Measurements from ENCODE around the gene RGS11.
"Not testable (repeated sequence)": the region's sequence is repeated elsewhere in the genome, so short reads cannot be mapped to it uniquely, and the experiment has no call there.

The RGS11 gene

GRCh38 chr16:280552-280951 lies 4.8 kb upstream of the RGS11 start, which contains the start of gene ARHGDIG:
Gene ARHGDIG, plus strand, starts transcription at chr16:280591. Its CDS starts 90 bp downstream, at chr16:280681.
- no peak for DNase-seq (ENCODE audit: low spot score)

DNA sequence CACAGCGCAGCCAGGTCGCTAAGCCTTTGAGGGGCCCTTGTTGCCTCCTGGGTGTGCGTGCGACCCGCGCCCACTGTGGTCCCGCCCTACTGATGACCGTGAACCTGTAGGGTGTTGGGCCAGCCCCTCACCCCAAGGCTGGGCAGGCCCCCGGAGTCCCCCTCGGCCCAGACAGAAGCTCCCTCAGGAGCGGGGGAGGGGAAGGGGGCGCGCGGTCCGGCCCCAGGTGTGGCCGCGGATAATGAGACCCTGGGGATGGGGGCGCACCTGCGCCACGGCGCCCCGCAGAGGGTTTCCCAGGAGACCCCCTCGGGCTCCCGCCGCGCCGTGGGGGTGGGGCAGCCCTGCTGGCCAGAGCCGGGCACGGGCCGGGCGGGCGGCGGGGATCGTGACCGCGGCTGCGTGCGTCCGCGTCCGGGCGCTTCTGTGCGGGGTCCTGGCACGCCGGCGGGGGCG lies 4.3 kb upstream of the RGS11 start:
- no peak for DNase-seq (ENCODE audit: low spot score)

DNA sequence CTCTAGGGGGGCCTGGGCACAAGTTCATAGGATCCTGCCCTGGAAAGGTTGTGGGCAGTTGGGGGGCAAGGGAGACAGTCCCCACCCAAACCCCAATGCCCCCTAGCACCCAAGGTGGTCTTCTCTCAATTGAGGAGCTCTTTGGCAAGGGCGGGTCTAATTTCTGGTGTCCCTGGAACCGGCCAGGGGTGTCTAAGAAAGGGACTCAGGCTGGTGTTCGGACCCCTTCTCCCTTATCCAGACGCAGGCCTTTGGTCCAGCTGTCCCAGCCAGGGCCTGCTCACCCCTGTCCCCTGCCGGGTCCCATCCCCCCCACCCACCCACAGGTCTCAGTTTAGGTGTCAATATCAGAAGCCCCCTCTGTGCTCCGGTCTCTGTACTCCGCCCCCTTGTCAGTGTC lies 3.8 kb upstream of the RGS11 start:
- no peak for DNase-seq (ENCODE audit: low spot score)

- DNase-seq (ENCODE audit: low spot score) = peak; percentile 24
Measured at GRCh38 chr16:278863-279366, 3.2 kb upstream of the RGS11 start.

GRCh38 chr16:276426-277077 lies 808 bp upstream of the RGS11 start:
- no peak for DNase-seq (ENCODE audit: low spot score)

DNA sequence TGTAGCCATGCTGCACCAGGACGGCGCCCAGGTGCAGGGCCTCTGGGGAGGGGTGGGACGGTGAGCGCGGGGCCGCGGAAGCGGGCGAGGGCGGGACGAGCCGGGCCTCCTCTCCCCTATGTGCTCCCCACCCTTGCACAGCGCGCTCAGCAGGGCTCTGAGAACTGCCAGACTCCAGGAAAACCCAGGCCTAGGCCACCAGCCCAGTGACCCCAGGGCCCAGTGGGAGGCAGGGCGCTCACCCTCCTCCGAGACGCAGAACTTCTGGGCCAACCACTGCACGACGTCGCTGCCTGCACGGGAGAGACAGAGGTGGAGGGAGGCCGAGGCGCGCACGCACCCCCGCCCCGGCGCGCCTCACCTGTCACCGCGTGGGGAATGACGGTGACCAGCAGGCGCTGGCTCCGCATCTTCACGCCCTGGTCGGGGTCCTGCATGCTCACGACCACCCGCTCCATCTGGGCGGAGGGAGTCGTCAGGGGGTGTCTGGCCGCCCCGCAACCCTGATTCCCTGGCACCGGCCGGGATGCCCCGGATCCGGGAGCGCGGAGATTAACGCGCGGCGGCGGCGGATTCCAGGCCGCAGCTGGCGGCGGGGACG lies 603 bp downstream of the RGS11 start:
- no peak for DNase-seq (ENCODE audit: low spot score)

DNA sequence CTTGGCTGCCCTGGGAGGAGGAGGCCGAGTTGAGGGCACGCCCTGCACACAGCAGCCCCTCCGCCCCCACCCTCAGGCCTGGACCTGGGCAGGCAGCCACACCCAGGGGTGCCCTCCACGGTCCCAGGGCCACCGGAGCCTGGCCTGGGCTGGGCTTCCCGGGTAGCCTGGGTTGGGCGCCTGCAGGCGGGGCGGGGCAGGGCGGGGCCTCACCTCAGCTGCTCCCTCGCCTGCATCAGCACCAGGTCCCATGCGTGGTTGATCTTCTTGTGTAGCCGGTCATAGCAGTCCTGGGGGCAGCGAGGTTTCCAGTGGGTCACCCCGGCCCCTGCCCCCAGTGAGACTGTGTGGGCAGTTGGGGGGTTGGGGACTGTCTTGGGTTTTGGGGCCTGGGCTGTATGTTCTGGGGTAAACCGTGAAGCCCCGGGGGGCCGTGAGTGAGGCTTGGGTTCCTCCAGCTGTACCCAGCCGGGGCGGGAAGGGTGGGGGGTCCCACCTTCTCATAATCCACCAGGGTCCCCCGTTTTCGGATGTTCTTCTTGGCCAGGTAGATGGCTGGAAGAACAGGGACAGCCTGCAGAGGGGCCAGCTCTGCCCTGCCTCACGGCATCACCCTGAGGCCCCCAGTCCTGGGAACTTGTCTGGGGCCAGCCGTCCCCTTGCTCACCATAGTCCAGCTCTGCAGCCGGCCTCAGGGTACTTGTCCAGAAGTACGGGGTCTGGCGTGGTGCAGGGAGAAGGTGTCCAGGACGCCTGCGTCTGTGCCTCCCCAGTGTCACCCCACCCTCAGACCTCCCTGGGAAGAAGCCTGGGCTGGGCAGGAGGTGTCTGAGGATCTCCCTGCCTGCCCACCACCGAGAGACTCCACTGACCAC lies 2.0 kb downstream of the RGS11 start:
- no peak for DNase-seq (ENCODE audit: low spot score)

- DNase-seq (ENCODE audit: low spot score) = no peak
Measured at GRCh38 chr16:272633-273546, 2.9 kb downstream of the RGS11 start.

- no peak for DNase-seq (ENCODE audit: low spot score)
Measured at GRCh38 chr16:270381-271255, 5.1 kb downstream of the RGS11 start.

DNA sequence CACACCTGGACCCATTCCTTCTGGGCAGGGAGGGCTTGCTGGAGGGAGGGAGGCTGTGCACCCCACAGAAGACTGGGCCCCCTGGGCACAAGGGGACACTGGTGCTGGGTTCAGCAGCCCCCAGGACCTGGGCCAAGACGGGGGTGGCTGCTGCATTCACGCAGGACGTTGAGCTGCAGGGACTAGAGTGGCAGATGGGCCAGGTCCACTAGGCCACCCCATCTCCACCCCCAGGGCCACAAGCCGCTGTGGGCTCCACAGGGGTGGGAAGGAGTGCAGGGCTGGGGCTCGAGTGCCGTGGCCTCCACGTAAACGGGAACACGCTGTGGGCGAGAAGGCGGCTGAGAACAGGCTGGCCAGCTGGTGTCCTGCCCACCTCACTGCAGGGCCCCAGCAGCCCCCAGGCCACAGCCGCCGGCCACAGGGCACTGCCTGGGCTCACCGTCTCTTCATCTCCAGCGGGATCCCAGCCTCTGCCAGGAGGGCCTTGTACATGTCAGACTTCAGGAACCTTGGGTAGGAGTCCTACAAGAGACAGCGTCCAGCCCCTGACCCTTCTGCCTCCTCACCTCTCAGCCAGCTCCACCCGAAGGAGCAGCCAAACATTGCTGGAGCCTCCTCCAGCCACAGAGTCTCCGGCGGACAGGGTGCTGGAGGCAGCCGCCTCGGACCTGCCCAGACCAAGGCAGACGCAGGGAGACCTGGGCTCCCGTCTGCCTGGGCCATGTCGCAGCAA lies 6.5 kb downstream of the RGS11 start:
- no peak for DNase-seq (ENCODE audit: low spot score)

DNA sequence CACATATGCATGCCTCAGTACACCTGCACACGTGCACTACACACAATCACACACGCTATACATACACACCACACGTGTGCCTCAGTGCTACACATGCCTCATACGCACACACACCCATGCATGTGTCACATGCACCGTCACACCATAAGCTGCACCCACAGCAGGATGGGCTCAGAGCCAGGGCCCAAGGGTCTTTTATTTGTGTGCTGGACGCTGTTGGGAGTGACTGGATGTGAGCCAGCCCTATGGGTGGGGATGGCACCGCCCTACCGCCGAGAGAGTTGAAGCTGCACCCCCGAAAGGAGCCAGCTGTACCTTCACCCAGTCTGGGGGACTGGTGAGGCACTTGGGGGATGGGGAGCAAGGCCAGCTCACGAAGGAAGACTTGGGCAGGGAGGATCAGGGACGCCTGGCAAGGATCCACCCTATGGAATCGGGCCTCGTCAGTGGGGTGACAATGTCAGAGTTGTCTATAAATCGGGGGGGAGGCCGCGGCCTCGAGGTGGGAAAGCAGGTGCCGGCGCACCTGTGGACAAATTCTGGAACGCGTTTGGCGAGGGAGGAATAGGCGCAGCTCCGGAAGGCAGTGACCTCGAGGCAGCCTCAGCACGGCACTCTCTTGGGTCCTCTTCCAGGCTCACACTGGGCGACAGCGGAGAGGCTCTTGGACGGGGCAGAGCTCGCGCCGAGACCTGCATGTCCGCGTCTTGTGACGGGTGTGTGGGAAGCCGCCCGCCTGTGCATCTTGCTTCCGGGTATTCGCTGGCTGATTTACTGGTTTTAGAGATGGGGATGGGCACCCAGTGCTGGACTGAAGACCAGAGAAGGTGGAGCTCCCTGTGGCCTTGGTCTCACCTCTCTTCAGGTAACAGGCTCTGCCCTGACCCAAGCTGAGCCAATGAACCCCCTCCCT lies 7.3 kb downstream of the RGS11 start:
- no peak for DNase-seq (ENCODE audit: low spot score)

GRCh38 chr16:267562-267961 lies 8.2 kb downstream of the RGS11 start:
- DNase-seq (ENCODE audit: low spot score) = not testable (repeated sequence)

GRCh38 chr16:266258-267164 lies 9.2 kb downstream of the RGS11 start:
- DNase-seq (ENCODE audit: low spot score) = no peak

DNA sequence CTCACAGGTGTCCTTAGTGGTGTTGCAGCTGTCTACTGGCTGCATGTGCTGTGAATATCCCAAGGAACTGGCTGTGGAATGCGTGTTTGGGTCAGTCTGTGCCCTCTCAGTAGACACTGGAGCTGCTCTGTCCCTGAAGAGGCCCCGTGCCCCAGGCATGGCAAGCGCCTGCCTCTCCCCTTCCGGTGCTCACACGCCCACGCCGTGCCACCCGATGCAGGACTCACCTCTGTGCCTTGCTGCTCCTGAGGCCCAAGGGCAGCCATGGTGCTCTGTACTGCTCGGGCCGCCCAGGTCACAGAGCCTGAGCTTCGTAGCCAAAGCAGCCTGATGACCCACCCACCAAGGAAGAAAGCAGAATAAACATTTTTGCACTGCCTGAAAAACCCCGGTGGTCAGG lies 10.0 kb downstream of the RGS11 start:
- DNase-seq (ENCODE audit: low spot score) = no peak

DNA sequence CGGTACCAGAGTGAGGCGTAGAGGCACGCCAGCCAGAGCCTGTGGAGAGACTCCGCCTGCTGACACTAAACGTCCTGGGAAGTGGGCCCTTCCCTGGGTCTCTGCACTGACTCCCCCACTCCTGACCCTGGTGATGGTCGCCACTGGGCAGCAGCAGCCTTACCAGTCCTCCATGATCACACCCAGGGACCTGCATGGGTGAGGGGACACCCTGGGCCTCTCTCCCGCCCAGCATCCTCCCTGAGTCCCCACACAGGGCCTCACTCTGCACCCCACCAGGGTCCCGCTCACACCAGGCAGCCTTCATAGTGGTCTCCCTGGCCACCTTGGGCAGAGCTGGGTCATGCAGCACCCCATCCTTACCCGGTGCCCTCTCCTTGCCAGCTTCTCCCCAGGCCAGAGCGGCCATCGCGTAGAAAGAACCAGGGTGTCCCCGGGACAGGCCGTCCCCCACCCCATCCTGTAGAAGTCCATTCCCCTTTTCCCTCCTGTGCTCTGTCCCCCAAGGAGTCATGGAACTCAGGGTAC lies 10.7 kb downstream of the RGS11 start:
- DNase-seq (ENCODE audit: low spot score) = no peak

GRCh38 chr16:264440-264951 lies 11.2 kb downstream of the RGS11 start:
- DNase-seq (ENCODE audit: low spot score) = no peak

DNA sequence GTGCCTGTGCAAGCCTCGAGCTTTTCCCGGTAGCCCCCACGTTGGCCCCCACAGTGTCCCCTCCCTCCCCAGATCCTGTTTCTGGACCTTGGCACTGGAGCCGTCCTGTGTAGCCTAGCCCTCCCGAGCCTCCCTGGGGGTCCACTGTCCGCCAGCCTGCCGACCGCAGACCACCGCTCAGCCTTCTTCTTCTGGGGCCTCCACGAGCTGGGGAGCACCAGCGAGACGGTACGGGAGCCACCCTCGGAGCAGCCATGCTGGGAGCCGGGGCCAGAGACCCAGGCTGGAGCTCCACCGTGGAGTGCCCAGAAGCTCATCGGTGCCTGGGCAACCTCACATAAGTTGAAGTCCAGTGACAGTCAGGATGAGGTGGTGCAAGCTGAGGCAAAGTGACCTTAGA lies 11.8 kb downstream of the RGS11 start:
- DNase-seq (ENCODE audit: low spot score) = no peak

Measured in CD4-positive, alpha-beta T cell treated with Interleukin-15 for 4 hours (primary cell).